ENCODE results near the gene ZP3.
"Not testable (repeated sequence)": the region's sequence is repeated elsewhere in the genome, so short reads cannot be mapped to it uniquely, and the experiment has no call there.

- not testable (repeated sequence) for TF ChIP-seq DRAP1 (CRISPR knock-in tag; IDR thresholded peaks at IDR 0.05); PHF20 (CRISPR knock-in tag; IDR thresholded peaks at IDR 0.05); CREM (IDR thresholded peaks at IDR 0.05); CREM (CRISPR knock-in tag; IDR thresholded peaks at IDR 0.05); SIN3B (IDR thresholded peaks at IDR 0.05; ENCODE audit: low read length); POLR2A (IDR thresholded peaks at IDR 0.05; ENCODE audit: insufficient read depth in 1 of 2, low read depth in 2 of 2, low read length in 2 of 2); KAT2B (IDR thresholded peaks at IDR 0.05; ENCODE audit: borderline replicate concordance, low read depth, low read length); CEBPB (IDR thresholded peaks at IDR 0.05; ENCODE audit: borderline replicate concordance, low read depth, low read length); CHD4 (IDR thresholded peaks at IDR 0.05; ENCODE audit: borderline replicate concordance, low read length)
Observed at GRCh38 chr7:76387789-76388188, 37.0 kb upstream of the ZP3 start.
